Activated naive CD4-positive, alpha-beta T cell (primary cell): ENCODE measurements around the gene LCN1.
"Not testable (repeated sequence)": the region's sequence is repeated elsewhere in the genome, so short reads cannot be mapped to it uniquely, and the experiment has no call there.

Source experiments
- DNase-seq, 4 experiments: peaks; one replicate each; lab custom pipeline; 2025; lab: John Stamatoyannopoulos, UW

The LCN1 gene

GRCh38 chr9:135546792-135547617, 25.8 kb downstream of the LCN1 start:
- DNase-seq = not testable (repeated sequence)

GRCh38 chr9:135547756-135548736, 26.8 kb downstream of the LCN1 start:
- no peak for DNase-seq

- not testable (repeated sequence) for DNase-seq
These were observed 28.5 kb downstream of the LCN1 start for GRCh38 chr9:135549478-135550343.

GRCh38 chr9:135550344-135550918, 29.2 kb downstream of the LCN1 start:
- no peak for DNase-seq

- DNase-seq = no peak
These were observed 29.8 kb downstream of the LCN1 start for GRCh38 chr9:135551031-135551430.

- no peak for DNase-seq
These were observed 30.2 kb downstream of the LCN1 start for GRCh38 chr9:135551456-135551855.

GRCh38 chr9:135552021-135552697, 30.9 kb downstream of the LCN1 start:
- no peak for DNase-seq

GRCh38 chr9:135552698-135553171, 31.5 kb downstream of the LCN1 start:
- no peak for DNase-seq

GRCh38 chr9:135554718-135555117, 33.5 kb downstream of the LCN1 start:
- no peak for DNase-seq

GRCh38 chr9:135555203-135555602, 34.0 kb downstream of the LCN1 start:
- no peak for DNase-seq

- no peak for DNase-seq
These were observed 34.7 kb downstream of the LCN1 start for GRCh38 chr9:135555910-135556309.

- no peak for DNase-seq
These were observed 38.4 kb downstream of the LCN1 start for GRCh38 chr9:135559606-135560005.

GRCh38 chr9:135561391-135562234, 40.4 kb downstream of the LCN1 start, which contains the start of gene PAEP:
Gene PAEP (plus strand): TSS chr9:135561756.
- DNase-seq = no peak

GRCh38 chr9:135562235-135562745, 41.0 kb downstream of the LCN1 start:
- no peak for DNase-seq

GRCh38 chr9:135563039-135563476, 41.8 kb downstream of the LCN1 start:
- no peak for DNase-seq

- no peak for DNase-seq
These were observed 42.6 kb downstream of the LCN1 start for GRCh38 chr9:135563858-135564257.

- DNase-seq = no peak
These were observed 43.9 kb downstream of the LCN1 start for GRCh38 chr9:135565141-135565628.

GRCh38 chr9:135565636-135566035, 44.4 kb downstream of the LCN1 start:
- no peak for DNase-seq

GRCh38 chr9:135566552-135566951, 45.3 kb downstream of the LCN1 start:
- DNase-seq = no peak
